Kidney tubule cell (primary cell): ENCODE data around the gene SNX20.

ENCODE experiments used
- DNase-seq: peaks from one replicate; pipeline ENCODE4 v3.0.0-alpha.2; 2018; ENCODE audit warnings: low spot score

The SNX20 gene

GRCh38 chr16:50705436-50706110, 24.5 kb upstream of the SNX20 start:
- DNase-seq: no peak

DNA sequence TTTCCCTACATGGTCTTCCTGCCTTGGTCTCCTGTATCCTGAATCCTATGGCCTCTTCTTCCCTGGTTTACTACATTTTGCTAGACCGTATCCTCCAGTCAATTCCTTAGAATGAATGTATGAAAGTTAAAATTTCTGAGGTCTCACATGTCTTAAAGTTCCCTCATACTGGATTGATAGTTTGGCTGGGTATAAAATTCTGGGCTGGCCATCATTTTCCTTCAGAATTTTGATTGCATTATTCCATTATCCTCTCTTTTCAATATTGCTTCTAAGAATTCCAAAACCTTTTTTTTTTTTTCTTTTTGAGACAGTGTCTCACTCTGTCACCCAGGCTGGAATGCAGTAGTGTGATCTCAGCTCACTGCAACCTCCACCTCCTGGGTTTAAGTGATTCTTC, 23.1 kb upstream of the SNX20 start:
- DNase-seq: no peak

GRCh38 chr16:50702725-50703124, 21.6 kb upstream of the SNX20 start:
- peak; percentile 55 for DNase-seq

DNA sequence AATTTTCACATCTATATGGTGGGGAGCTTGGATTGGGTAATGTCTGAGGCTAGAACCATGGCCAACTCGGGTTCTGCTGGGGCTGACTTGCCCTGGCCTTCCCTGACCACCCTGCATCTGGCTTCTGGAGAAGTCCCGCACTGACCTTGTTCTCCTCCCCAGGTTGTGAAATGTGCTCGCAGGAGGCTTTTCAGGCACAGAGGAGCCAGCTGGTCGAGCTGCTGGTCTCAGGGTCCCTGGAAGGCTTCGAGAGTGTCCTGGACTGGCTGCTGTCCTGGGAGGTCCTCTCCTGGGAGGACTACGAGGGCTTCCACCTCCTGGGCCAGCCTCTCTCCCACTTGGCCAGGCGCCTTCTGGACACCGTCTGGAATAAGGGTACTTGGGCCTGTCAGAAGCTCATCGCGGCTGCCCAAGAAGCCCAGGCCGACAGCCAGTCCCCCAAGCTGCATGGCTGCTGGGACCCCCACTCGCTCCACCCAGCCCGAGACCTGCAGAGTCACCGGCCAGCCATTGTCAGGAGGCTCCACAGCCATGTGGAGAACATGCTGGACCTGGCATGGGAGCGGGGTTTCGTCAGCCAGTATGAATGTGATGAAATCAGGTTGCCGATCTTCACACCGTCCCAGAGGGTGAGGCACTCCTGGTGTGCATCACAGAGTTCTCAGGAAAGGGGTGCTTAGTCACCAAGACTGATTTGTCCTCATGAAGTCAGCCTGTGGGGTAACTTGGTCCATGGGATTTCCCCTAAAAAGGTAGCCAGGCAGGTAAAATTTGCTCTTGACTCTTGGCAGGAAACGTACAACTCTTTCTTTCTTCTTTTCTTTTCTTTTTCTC, 18.4 kb upstream of the SNX20 start:
- peak; percentile 65 for DNase-seq

GRCh38 chr16:50697881-50698767, 17.0 kb upstream of the SNX20 start:
- peak; percentile 81 for DNase-seq

- DNase-seq: no peak
These were observed 16.3 kb upstream of the SNX20 start for GRCh38 chr16:50697421-50697715.

DNA sequence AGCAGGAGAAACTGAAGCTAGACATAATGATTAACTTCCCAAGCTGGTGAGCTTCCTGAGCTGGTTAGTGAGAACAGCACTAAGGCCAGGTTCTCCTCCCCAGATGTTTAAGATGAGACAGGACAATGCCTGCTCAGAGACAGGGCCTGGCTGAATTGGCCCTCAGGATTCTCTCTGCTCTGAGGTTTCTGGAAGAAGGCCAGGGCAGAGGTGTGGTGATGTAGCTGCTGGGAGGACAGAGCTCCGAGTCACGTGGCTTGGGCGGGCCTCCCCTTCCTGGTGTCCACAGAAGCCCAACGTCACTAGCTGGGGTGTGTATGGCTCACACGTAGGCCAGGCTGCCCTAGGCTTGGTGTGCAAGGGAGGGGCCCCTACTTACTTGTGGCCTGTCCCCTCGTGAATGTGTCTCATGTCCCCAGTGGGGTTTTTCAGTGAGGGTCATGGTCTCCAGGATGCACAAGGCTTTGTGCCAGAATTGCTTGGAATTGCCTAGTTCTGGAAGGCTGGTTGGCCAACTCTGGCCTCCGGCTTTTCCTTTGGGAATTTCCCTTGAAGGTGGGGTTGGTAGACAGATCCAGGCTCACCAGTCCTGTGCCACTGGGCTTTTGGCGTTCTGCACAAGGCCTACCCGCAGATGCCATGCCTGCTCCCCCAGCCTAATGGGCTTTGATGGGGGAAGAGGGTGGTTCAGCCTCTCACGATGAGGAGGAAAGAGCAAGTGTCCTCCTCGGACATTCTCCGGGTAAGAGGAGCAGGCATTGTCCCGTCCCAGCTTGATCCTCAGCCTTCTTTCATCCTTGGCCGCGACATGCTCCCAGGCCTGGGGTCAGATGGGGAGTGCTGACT, 15.7 kb upstream of the SNX20 start:
- peak; percentile 93 for DNase-seq

- DNase-seq: no peak
These were observed 15.0 kb upstream of the SNX20 start for GRCh38 chr16:50696126-50696525.

DNA sequence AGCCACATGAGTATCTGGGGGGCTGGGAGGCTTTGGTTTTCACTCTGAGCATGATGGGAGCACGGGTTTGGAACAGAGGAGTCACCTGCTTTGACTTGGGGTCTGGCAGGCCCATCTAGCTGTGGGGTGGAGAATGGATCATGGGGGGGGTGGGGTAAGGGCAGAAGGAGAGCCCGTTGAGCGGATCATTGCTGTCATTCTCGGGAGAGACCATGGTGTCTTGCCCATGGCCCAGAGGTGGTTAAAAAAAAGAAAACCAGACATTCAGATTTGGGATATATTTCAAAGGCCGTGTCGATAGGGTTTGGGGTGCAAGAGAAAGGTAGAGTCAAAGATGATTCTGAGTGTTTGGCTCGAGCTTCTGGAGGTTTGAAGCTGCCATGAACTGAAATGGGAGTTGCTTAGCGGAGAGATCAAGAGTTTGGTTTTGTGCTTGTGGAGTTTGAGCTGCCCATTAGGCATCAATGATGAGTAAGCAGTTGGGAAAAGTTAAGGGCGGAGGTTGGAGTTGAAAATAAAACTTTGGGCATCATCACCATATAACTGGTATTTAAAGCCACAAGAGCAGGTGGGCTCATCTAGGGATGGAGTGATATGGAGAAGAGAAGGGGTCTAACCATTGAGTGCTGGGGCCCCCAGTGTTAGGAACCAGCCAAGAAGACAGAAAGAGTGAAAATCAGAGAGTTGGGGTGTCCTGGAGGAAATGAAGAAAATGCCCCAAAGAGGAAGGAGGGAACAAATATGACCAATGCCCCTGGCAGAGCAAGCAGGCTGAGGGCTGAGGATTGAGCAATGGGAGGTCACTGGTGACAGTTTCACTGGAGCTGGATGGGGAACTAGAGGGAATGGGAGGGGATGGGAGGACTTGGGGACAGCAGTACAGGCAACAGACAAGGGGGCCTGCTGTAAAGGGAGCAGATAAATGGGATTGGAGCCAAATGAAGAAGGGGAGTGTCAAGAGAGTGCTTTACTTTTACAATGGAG, 14.2 kb upstream of the SNX20 start:
- DNase-seq: no peak

DNA sequence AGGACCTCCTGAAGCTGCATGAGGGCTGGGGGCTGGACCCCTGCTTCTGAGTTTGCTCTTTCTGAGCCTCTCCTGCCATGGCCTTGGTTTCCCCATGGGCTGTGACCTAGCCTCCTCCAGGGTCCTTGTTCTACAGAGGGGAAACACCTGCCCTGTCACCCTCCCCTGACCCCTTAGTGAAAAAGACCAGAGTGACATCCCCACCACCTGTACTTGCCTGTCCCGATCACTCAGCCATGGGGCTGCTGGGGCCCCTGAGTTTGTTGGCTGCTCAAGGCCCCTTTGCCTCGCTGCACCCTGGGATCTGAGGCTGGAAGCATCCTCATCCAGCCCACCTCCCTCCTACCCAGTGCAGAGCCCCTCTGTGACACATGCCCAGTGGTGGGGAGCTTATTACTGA, 13.1 kb upstream of the SNX20 start:
- no peak for DNase-seq

GRCh38 chr16:50692999-50693781, 12.1 kb upstream of the SNX20 start, which contains the start of gene NOD2:
NOD2 (plus strand) TSS chr16:50693606; CDS start chr16:50699496, 5,890 bp downstream.
- no peak for DNase-seq

- DNase-seq: no peak
These were observed 11.5 kb upstream of the SNX20 start for GRCh38 chr16:50692644-50692998.

GRCh38 chr16:50690177-50690576, 9.1 kb upstream of the SNX20 start:
- DNase-seq: no peak

DNA sequence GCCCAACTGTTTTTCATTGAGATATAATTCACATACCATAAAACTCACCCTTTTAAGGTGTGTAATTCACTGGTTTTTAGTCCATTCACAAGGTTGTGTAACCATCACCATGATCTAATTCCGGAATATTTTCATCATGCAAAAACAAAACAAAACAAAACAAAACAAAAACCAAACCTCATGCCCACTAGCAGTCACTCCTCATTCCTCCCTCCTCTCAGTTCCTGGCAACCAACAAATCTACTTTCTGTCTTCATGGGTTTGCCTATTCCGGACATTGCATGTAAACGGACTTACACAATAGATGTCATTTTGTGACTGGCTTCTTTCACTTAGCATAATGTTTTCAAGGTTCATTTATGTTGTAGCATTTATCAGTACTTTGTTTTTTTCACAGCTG, 7.8 kb upstream of the SNX20 start:
- no peak for DNase-seq

- DNase-seq: no peak
These were observed 7.0 kb upstream of the SNX20 start for GRCh38 chr16:50688083-50688482.

GRCh38 chr16:50685462-50686063, 4.5 kb upstream of the SNX20 start:
- DNase-seq: no peak

DNA sequence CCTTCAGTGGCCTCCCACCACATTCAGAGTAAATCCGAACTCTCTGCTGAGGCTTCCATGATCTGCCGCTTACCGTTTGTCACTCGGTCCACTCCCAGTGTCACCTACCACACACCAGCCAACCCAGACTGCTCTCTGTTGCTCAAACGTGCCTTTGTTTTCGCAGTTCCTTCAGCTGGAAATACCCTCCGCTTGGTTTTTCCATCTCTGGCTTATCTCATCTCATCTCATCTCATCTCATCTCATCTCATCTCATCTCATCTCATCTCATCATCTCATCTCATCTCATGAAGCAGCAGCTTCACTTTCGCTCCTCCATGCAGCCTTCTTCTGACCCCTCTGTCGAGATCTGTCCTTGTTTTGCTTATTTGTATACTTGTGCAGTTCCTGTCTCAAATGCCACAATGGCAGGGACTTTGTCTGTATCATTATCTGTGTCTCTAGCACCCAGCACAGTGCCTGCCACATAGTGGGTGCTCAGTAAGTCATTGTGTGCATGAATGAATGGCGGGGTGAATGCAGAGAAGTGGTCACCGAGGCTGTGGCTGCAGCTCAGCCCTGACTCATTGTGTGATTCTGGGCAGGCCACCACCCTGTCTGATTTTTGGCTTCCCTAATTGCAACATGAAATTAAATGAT, 3.8 kb upstream of the SNX20 start:
- no peak for DNase-seq

- DNase-seq: no peak
These were observed 2.7 kb upstream of the SNX20 start for GRCh38 chr16:50683689-50684374.
